ENCODE results near the gene TMEM238L.

TMEM238L gene

GRCh38 chr17:10804546-10804945, 647 bp upstream of the TMEM238L start:
- no peak for DNase-seq (ENCODE audit: low read depth in 2 of 2)

GRCh38 chr17:10803350-10803749, 549 bp downstream of the TMEM238L start:
- no peak for DNase-seq (ENCODE audit: low read depth in 2 of 2)

GRCh38 chr17:10802496-10803284, 1.2 kb downstream of the TMEM238L start:
- no peak for DNase-seq (ENCODE audit: low read depth in 2 of 2)

- no peak for DNase-seq (ENCODE audit: low read depth in 2 of 2)
Measured at GRCh38 chr17:10799407-10799806, 4.5 kb downstream of the TMEM238L start.

GRCh38 chr17:10798910-10799309, 5.0 kb downstream of the TMEM238L start:
- no peak for DNase-seq (ENCODE audit: low read depth in 2 of 2)

- no peak for DNase-seq (ENCODE audit: low read depth in 2 of 2)
Measured at GRCh38 chr17:10798332-10798749, 5.6 kb downstream of the TMEM238L start.

- no peak for DNase-seq (ENCODE audit: low read depth in 2 of 2)
Measured at GRCh38 chr17:10797476-10798328, 6.2 kb downstream of the TMEM238L start.

GRCh38 chr17:10793816-10794215, 10.1 kb downstream of the TMEM238L start:
- no peak for DNase-seq (ENCODE audit: low read depth in 2 of 2)

GRCh38 chr17:10793256-10793655, 10.6 kb downstream of the TMEM238L start:
- no peak for DNase-seq (ENCODE audit: low read depth in 2 of 2)

GRCh38 chr17:10792151-10792550, 11.7 kb downstream of the TMEM238L start:
- DNase-seq (ENCODE audit: low read depth in 2 of 2) = no peak

- DNase-seq (ENCODE audit: low read depth in 2 of 2) = no peak
Measured at GRCh38 chr17:10790491-10791401, 13.2 kb downstream of the TMEM238L start.

GRCh38 chr17:10789694-10790271, 14.1 kb downstream of the TMEM238L start:
- DNase-seq (ENCODE audit: low read depth in 2 of 2) = no peak

- DNase-seq (ENCODE audit: low read depth in 2 of 2) = no peak
Measured at GRCh38 chr17:10787306-10788045, 16.4 kb downstream of the TMEM238L start.

GRCh38 chr17:10785295-10785694, 18.6 kb downstream of the TMEM238L start:
- no peak for DNase-seq (ENCODE audit: low read depth in 2 of 2)

- no peak for DNase-seq (ENCODE audit: low read depth in 2 of 2)
Measured at GRCh38 chr17:10779609-10780008, 24.3 kb downstream of the TMEM238L start.

GRCh38 chr17:10777890-10778289, 26.0 kb downstream of the TMEM238L start:
- no peak for DNase-seq (ENCODE audit: low read depth in 2 of 2)

- DNase-seq (ENCODE audit: low read depth in 2 of 2) = no peak
Measured at GRCh38 chr17:10777131-10777807, 26.6 kb downstream of the TMEM238L start.

GRCh38 chr17:10776381-10776780, 27.5 kb downstream of the TMEM238L start:
- no peak for DNase-seq (ENCODE audit: low read depth in 2 of 2)

- DNase-seq (ENCODE audit: low read depth in 2 of 2) = no peak
Measured at GRCh38 chr17:10775740-10776356, 28.1 kb downstream of the TMEM238L start.

GRCh38 chr17:10775058-10775457, 28.8 kb downstream of the TMEM238L start:
- no peak for DNase-seq (ENCODE audit: low read depth in 2 of 2)
